ENCODE data around the gene KCNIP3.

KCNIP3 gene

GRCh38 chr2:95299961-95300360, 2.8 kb downstream of the KCNIP3 start:
- Histone ChIP-seq H3K4me1 (ENCODE audit: control insufficient read depth, low read depth, low read length) (no peaks in the 10 kb centered on the region), H3K79me2 (ENCODE audit: control insufficient read depth, insufficient read depth, low read length) (no peaks in the 10 kb centered on the region), H2BK15ac (replicated peaks; ENCODE audit: low read depth) (no peak overlapping the region), H3K4me3 (ENCODE audit: low read length) (no peak overlapping the region), H4K5ac (ENCODE audit: low read length) (no peak overlapping the region), H2BK5ac (ENCODE audit: low read length) (no peak overlapping the region), H3K56ac (ENCODE audit: low read length) (no peak overlapping the region), H3K79me1 (ENCODE audit: low read length) (no peaks in the 10 kb centered on the region), H3K18ac (ENCODE audit: low read length) (no peak overlapping the region), H3K4me2 (ENCODE audit: low read length) (no peak overlapping the region), H3K36me3 (ENCODE audit: control insufficient read depth, insufficient read depth, low read length) (no peaks in the 10 kb centered on the region), H3K27me3 (ENCODE audit: insufficient read depth, low read length, poor library complexity) (no peaks in the 10 kb centered on the region), H2BK120ac (ENCODE audit: low read depth, low read length) (no peak overlapping the region), H4K8ac (ENCODE audit: low read depth, low read length) (no peak overlapping the region), H3K4ac (ENCODE audit: low read depth, low read length) (no peak overlapping the region), H3K27ac (ENCODE audit: low read depth, low read length) (no peak overlapping the region), H3K9ac (ENCODE audit: low read length) (no peak overlapping the region), H3K23ac (ENCODE audit: low read length) (no peak overlapping the region), H2AK5ac (ENCODE audit: low read length) (no peak overlapping the region)
- DNase-seq = no peak
- WGBS (ENCODE audit: extremely low coverage, insufficient coverage, low lambda C conversion rate) = no CpG with 5 or more reads among the region's 9 CpGs

GRCh38 chr2:95300450-95300849, 3.3 kb downstream of the KCNIP3 start:
- Histone ChIP-seq H3K27me3 (ENCODE audit: insufficient read depth, low read length, poor library complexity) (no peaks in the 10 kb centered on the region), H2BK15ac (replicated peaks; ENCODE audit: low read depth) (no peak overlapping the region), H2BK120ac (ENCODE audit: low read depth, low read length) (no peak overlapping the region), H3K4ac (ENCODE audit: low read depth, low read length) (no peak overlapping the region), H3K9ac (ENCODE audit: low read length) (no peak overlapping the region), H3K4me2 (ENCODE audit: low read length) (no peak overlapping the region), H3K4me1 (ENCODE audit: control insufficient read depth, low read depth, low read length) (no peaks in the 10 kb centered on the region), H3K79me2 (ENCODE audit: control insufficient read depth, insufficient read depth, low read length) (no peaks in the 10 kb centered on the region), H2AK5ac (ENCODE audit: low read length) (no peak overlapping the region), H3K36me3 (ENCODE audit: control insufficient read depth, insufficient read depth, low read length) (no peaks in the 10 kb centered on the region), H3K56ac (ENCODE audit: low read length) (no peak overlapping the region), H3K23ac (ENCODE audit: low read length) (no peak overlapping the region), H4K5ac (ENCODE audit: low read length) (no peak overlapping the region), H4K8ac (ENCODE audit: low read depth, low read length) (no peak overlapping the region), H3K18ac (ENCODE audit: low read length) (no peak overlapping the region), H3K79me1 (ENCODE audit: low read length) (no peaks in the 10 kb centered on the region), H3K27ac (ENCODE audit: low read depth, low read length) (no peak overlapping the region), H2BK5ac (ENCODE audit: low read length) (no peak overlapping the region), H3K4me3 (ENCODE audit: low read length) (no peak overlapping the region)
- no peak for DNase-seq
- no CpG with 5 or more reads among the region's 11 CpGs for WGBS (ENCODE audit: extremely low coverage, insufficient coverage, low lambda C conversion rate)

GRCh38 chr2:95301186-95301585, 4.0 kb downstream of the KCNIP3 start:
- Histone ChIP-seq H3K18ac (ENCODE audit: low read length) (no peak overlapping the region), H3K27ac (ENCODE audit: low read depth, low read length) (no peak overlapping the region), H3K4me1 (ENCODE audit: control insufficient read depth, low read depth, low read length) (no peaks in the 10 kb centered on the region), H2BK120ac (ENCODE audit: low read depth, low read length) (no peak overlapping the region), H3K56ac (ENCODE audit: low read length) (no peak overlapping the region), H3K27me3 (ENCODE audit: insufficient read depth, low read length, poor library complexity) (no peaks in the 10 kb centered on the region), H4K5ac (ENCODE audit: low read length) (no peak overlapping the region), H3K79me2 (ENCODE audit: control insufficient read depth, insufficient read depth, low read length) (no peaks in the 10 kb centered on the region), H3K4ac (ENCODE audit: low read depth, low read length) (no peak overlapping the region), H2BK15ac (replicated peaks; ENCODE audit: low read depth) (no peak overlapping the region), H4K8ac (ENCODE audit: low read depth, low read length) (no peak overlapping the region), H3K4me2 (ENCODE audit: low read length) (no peak overlapping the region), H2BK5ac (ENCODE audit: low read length) (no peak overlapping the region), H2AK5ac (ENCODE audit: low read length) (no peak overlapping the region), H3K36me3 (ENCODE audit: control insufficient read depth, insufficient read depth, low read length) (no peaks in the 10 kb centered on the region), H3K79me1 (ENCODE audit: low read length) (no peaks in the 10 kb centered on the region), H3K9ac (ENCODE audit: low read length) (no peak overlapping the region), H3K4me3 (ENCODE audit: low read length) (no peak overlapping the region), H3K23ac (ENCODE audit: low read length) (no peak overlapping the region)
- no peak for DNase-seq
- no CpG with 5 or more reads among the region's 4 CpGs for WGBS (ENCODE audit: extremely low coverage, insufficient coverage, low lambda C conversion rate)

- Histone ChIP-seq H3K79me2 (ENCODE audit: control insufficient read depth, insufficient read depth, low read length) (no peaks in the 10 kb centered on the region), H3K4me3 (ENCODE audit: low read length) (no peak overlapping the region), H3K4ac (ENCODE audit: low read depth, low read length) (no peak overlapping the region), H3K27ac (ENCODE audit: low read depth, low read length) (no peak overlapping the region), H3K18ac (ENCODE audit: low read length) (no peak overlapping the region), H2BK5ac (ENCODE audit: low read length) (no peak overlapping the region), H4K5ac (ENCODE audit: low read length) (no peak overlapping the region), H2AK5ac (ENCODE audit: low read length) (no peak overlapping the region), H3K56ac (ENCODE audit: low read length) (no peak overlapping the region), H3K36me3 (ENCODE audit: control insufficient read depth, insufficient read depth, low read length) (no peaks in the 10 kb centered on the region), H3K79me1 (ENCODE audit: low read length) (no peaks in the 10 kb centered on the region), H3K4me1 (ENCODE audit: control insufficient read depth, low read depth, low read length) (no peaks in the 10 kb centered on the region), H3K9ac (ENCODE audit: low read length) (no peak overlapping the region), H2BK15ac (replicated peaks; ENCODE audit: low read depth) (no peak overlapping the region), H4K8ac (ENCODE audit: low read depth, low read length) (no peak overlapping the region), H3K4me2 (ENCODE audit: low read length) (no peak overlapping the region), H3K23ac (ENCODE audit: low read length) (no peak overlapping the region), H2BK120ac (ENCODE audit: low read depth, low read length) (no peak overlapping the region), H3K27me3 (ENCODE audit: insufficient read depth, low read length, poor library complexity) (no peaks in the 10 kb centered on the region)
- DNase-seq = no peak
- no CpG with 5 or more reads among the region's 17 CpGs for whole genome bisulfite sequencing (ENCODE audit: extremely low coverage, insufficient coverage, low lambda C conversion rate)
Measured at GRCh38 chr2:95301876-95302641, 4.9 kb downstream of the KCNIP3 start.

GRCh38 chr2:95303191-95303919, 6.2 kb downstream of the KCNIP3 start:
- Histone ChIP-seq H4K8ac (ENCODE audit: low read depth, low read length) (no peak overlapping the region), H3K27ac (ENCODE audit: low read depth, low read length) (no peak overlapping the region), H4K5ac (ENCODE audit: low read length) (no peak overlapping the region), H3K4me3 (ENCODE audit: low read length) (no peak overlapping the region), H3K18ac (ENCODE audit: low read length) (no peak overlapping the region), H3K4me2 (ENCODE audit: low read length) (no peak overlapping the region), H2BK5ac (ENCODE audit: low read length) (no peak overlapping the region), H3K9ac (ENCODE audit: low read length) (no peak overlapping the region), H2BK120ac (ENCODE audit: low read depth, low read length) (no peak overlapping the region), H3K27me3 (ENCODE audit: insufficient read depth, low read length, poor library complexity) (no peaks in the 10 kb centered on the region), H3K36me3 (ENCODE audit: control insufficient read depth, insufficient read depth, low read length) (no peaks in the 10 kb centered on the region), H3K4ac (ENCODE audit: low read depth, low read length) (no peak overlapping the region), H3K4me1 (ENCODE audit: control insufficient read depth, low read depth, low read length) (no peaks in the 10 kb centered on the region), H3K23ac (ENCODE audit: low read length) (no peak overlapping the region), H3K79me1 (ENCODE audit: low read length) (no peaks in the 10 kb centered on the region), H3K79me2 (ENCODE audit: control insufficient read depth, insufficient read depth, low read length) (no peaks in the 10 kb centered on the region), H2BK15ac (replicated peaks; ENCODE audit: low read depth) (no peak overlapping the region), H3K56ac (ENCODE audit: low read length) (no peak overlapping the region), H2AK5ac (ENCODE audit: low read length) (no peak overlapping the region)
- DNase-seq = no peak
- WGBS (ENCODE audit: extremely low coverage, insufficient coverage, low lambda C conversion rate) = no CpG with 5 or more reads among the region's 19 CpGs
